ENCODE results near the gene S100A6.

- no peak for TF ChIP-seq POLR2A (IDR thresholded peaks at IDR 0.05)
- TF ChIP-seq CTCF (IDR thresholded peaks at IDR 0.05) = no peak
- TF ChIP-seq POLR2AphosphoS5 (IDR thresholded peaks at IDR 0.05; ENCODE audit: insufficient read depth in 1 of 2, low read depth in 1 of 2) = no peak
Observed at GRCh38 chr1:153552335-153552734, 16.5 kb upstream of the S100A6 start.
